K562 (cell line): Measurements from ENCODE around the gene GHR. TPM values are rescaled to one million over a fixed set of nuclear protein-coding genes. Genes with fewer than 3 reads are reported as not detected.

ENCODE experiments used
- ATAC-seq: fragments of 200-7000 bp; cut with Tn5 transposase; 3 replicates; pipeline ENCODE4 v1.9.1; 2020; ENCODE audit warnings: moderate library complexity
- BruUV-seq: library from RNA; stranded (reverse); fragments of 400-500 nt; replicated peaks from 2 replicates; lab custom pipeline; 2021; lab: Mats Ljungman, UMichigan
- CTCF ChIA-PET: fragments of 300-600 bp; formaldehyde crosslinking; extraction: SDS; loops from one replicate; lab custom pipeline; 2021; ENCODE audit warnings: low intra/inter-chr PET ratio; lab: Yijun Ruan, JAX
- POLR2A ChIA-PET: fragments of 300-600, 350-650 bp; sonication (Branson Sonifier 250); formaldehyde crosslinking; extraction: SDS; loops from one replicate; lab custom pipeline; 2021; ENCODE audit warnings: antibody characterized with exemption, inconsistent platforms; lab: Yijun Ruan, JAX
- DNase-seq, 4 experiments: peaks; one replicate each; pipeline versions ENCODE4 v3.0.0 to v3.0.0-alpha.2; 2011 to 2018; ENCODE audit warnings: low spot score in 3 of 4, mixed read lengths in 3 of 4; ENCODE audit errors: extremely low read depth in 1 of 4
- FAIRE-seq: peaks from 2 replicates; lab custom pipeline; 2011; peaks lifted over from hg19 to GRCh38; lab: Jason Lieb, UNC
- H2AFZ ChIP-seq: 2 replicates; pipeline ENCODE4 v1.6.0; 2011; ENCODE audit warnings: low read depth, low read length, control low read depth, inconsistent platforms
- H3K27ac ChIP-seq: fragments of 200-600 bp; 3 replicates; pipeline ENCODE4 v1.8.0; 2011; ENCODE audit warnings: low read depth, mild to moderate bottlenecking, control low read depth, inconsistent platforms, low read length, moderate library complexity, mixed read lengths; ENCODE audit errors: extremely low read depth
- H3K27me3 ChIP-seq, 2 experiments: fragments of 300-600 bp in 1 of 2; 2 replicates in 1 of 2; 3 replicates in 1 of 2; pipeline versions ENCODE4 v1.6.0 to v1.8.0; 2011; ENCODE audit warnings: inconsistent platforms in 2 of 2, low read length in 2 of 2, mild to moderate bottlenecking in 1 of 2, mixed read lengths in 1 of 2, moderate library complexity in 1 of 2; ENCODE audit not compliant: control insufficient read depth in 2 of 2, insufficient read depth in 2 of 2
- H3K36me3 ChIP-seq: fragments of 300-600 bp; 3 replicates; pipeline ENCODE4 v1.8.0; 2011; ENCODE audit warnings: mild to moderate bottlenecking, low read length, inconsistent platforms; ENCODE audit not compliant: control insufficient read depth, insufficient read depth
- H3K4me1 ChIP-seq, 2 experiments: fragments of 200-600 bp in 1 of 2; replicated peaks in 1 of 2; 2 replicates in 1 of 2; 3 replicates in 1 of 2; pipeline versions ENCODE4 v1.5.1 to v1.8.0; 2011; ENCODE audit warnings: inconsistent platforms in 2 of 2, low read length in 2 of 2, mild to moderate bottlenecking in 1 of 2, mixed read lengths in 1 of 2, moderate library complexity in 1 of 2; ENCODE audit not compliant: control insufficient read depth in 2 of 2, insufficient read depth in 2 of 2
- H3K4me2 ChIP-seq: 2 replicates; pipeline ENCODE4 v1.6.1; 2011; ENCODE audit warnings: low read length, control low read depth, inconsistent platforms, mixed read lengths; ENCODE audit not compliant: insufficient read depth
- H3K4me3 ChIP-seq: fragments of 200-600 bp; sonication (generic), shearing (Covaris generic); 2 replicates; pipeline ENCODE4 v1.5.1; 2016; ENCODE audit warnings: control low read depth, inconsistent platforms
- H3K79me2 ChIP-seq: fragments of 200-600 bp; 3 replicates; pipeline ENCODE4 v1.8.0; 2011; ENCODE audit warnings: low read length, inconsistent platforms; ENCODE audit not compliant: control insufficient read depth, insufficient read depth
- H3K9ac ChIP-seq, 2 experiments: 2 replicates each; pipeline versions ENCODE4 v1.6.0 to v1.6.1; 2011; ENCODE audit warnings: low read depth in 2 of 2, low read length in 2 of 2, control low read depth in 1 of 2, inconsistent platforms in 1 of 2, mild to moderate bottlenecking in 1 of 2, mixed read lengths in 1 of 2; ENCODE audit not compliant: insufficient read depth in 1 of 2
- H3K9me1 ChIP-seq: one replicate; pipeline ENCODE4 v1.6.0; 2011; ENCODE audit warnings: inconsistent platforms, mild to moderate bottlenecking, low read length, moderate library complexity; ENCODE audit not compliant: control insufficient read depth, insufficient read depth
- H3K9me3 ChIP-seq: replicated peaks from 2 replicates; pipeline ENCODE4 v1.5.1; 2011; ENCODE audit warnings: low read depth, low read length, inconsistent platforms; ENCODE audit not compliant: control insufficient read depth, insufficient read depth
- H4K20me1 ChIP-seq: replicated peaks from 2 replicates; pipeline ENCODE4 v1.6.1; 2011; ENCODE audit warnings: low read length, inconsistent platforms, mixed read lengths; ENCODE audit not compliant: control insufficient read depth, insufficient read depth
- ARID3B ChIP-seq: fragments of 250-450 bp; sonication (Bioruptor Pico); IDR thresholded peaks from 2 replicates; pipeline ENCODE4 v1.4.0; 2020; ENCODE audit warnings: borderline replicate concordance
- BRF1 ChIP-seq: IDR thresholded peaks from 3 replicates; pipeline ENCODE4 v1.6.1; 2011; ENCODE audit warnings: borderline replicate concordance, mild to moderate bottlenecking; ENCODE audit not compliant: insufficient read length; ENCODE audit errors: extremely low read depth
- FOXJ2 ChIP-seq: fragments of 200-800 bp; sonication (Bioruptor generic); IDR thresholded peaks from 2 replicates; pipeline ENCODE4 v1.6.1; 2016; ENCODE audit warnings: missing genetic modification characterization, missing compliant biosample characterization
- ZKSCAN3 ChIP-seq: fragments of 250-450 bp; sonication (Bioruptor Pico); IDR thresholded peaks from 2 replicates; pipeline ENCODE4 v1.4.0; 2020
- WGBS: fragments of 100-300 bp; shearing (Covaris generic); methylation state at CpG from one replicate; pipeline ENCODE4 v1.1.6; 2016; ENCODE audit warnings: low coverage, mixed read lengths; ENCODE audit not compliant: insufficient coverage; ENCODE audit errors: missing lambda C conversion rate; 5-methylcytosine and 5-hydroxymethylcytosine counted together
- in situ Hi-C: fragments of 300-500 bp; cut with MboI; formaldehyde crosslinking; loops from 4 replicates; pipeline ENCODE4 v1.15.0; 2018; ENCODE audit warnings: inconsistent platforms, mixed read lengths
- intact Hi-C: fragments of 100-400 bp; cut with micrococcal nuclease; formaldehyde crosslinking; loops from 2 replicates; pipeline ENCODE4 v1.14.2; 2022
- polyA plus RNA-seq, 8 experiments: library from polyadenylated mRNA; depleted of rRNA in 4 of 8; stranded (reverse) in 5 of 8; unstranded in 3 of 8; fragments of >200 nt; fragmentation: Nextera tagmentation in 2 of 8; fragmentation: Illumina TruSeq in 1 of 8; extraction: Ambion mirVana in 2 of 8; extraction: Trizol in 1 of 8; gene quantifications; 2 replicates each; pipeline versions ENCODE4 v1.2.1 to v1.2.3, GENCODE V29; 2011 to 2014; ENCODE audit warnings: inconsistent platforms in 1 of 8, missing spikeins in 1 of 8
- total RNA-seq, 7 experiments: library from RNA; depleted of rRNA in 6 of 7; stranded (reverse); fragments of >200 nt in 6 of 7; fragmentation: Illumina TruSeq in 2 of 7; extraction: Trizol in 2 of 7; gene quantifications; 2 replicates each; pipeline versions ENCODE4 v1.2.1 to v1.2.3, GENCODE V29; 2011 to 2021; ENCODE audit warnings: low replicate concordance in 1 of 7

Gene GHR
- total and polyA plus RNA-seq, 9 of the 15 experiments (the other 6 are each of a cell fraction or from before 2014, with no cell fraction given): 0.01 to 0.13 (median 0.07) TPM; not detected in 5

DNA sequence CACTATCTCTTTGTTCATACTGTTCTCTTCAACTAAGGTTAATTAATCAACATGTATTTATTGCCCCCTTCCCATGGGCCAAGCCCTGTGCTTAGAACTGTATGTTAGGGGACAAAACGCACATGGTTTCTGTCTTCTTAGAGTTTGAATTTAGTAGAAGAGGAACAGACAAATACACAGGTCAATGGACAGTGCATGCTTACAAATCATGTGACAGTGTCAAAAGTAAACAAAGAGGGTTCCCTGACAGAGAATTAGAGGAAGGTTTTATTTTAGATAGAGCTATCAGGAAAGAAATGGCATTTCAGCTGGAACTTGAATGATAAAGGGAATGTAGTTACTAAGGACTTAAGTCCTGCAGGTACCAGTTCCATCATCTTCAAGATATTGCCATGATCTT, 188.2 kb downstream of the GHR start:
- no peak overlapping the region for H3K27ac ChIP-seq
- no peaks in the 10 kb centered on the region; a peak in 1 of 5 replicates for H3K27me3 ChIP-seq
- no peaks in the 10 kb centered on the region for H3K36me3 ChIP-seq
- ATAC-seq: no peak
- no peaks in the 10 kb centered on the region for H4K20me1 ChIP-seq
- TF ChIP-seq ARID3B (CRISPR knock-in tag): no peak
- no peak for TF ChIP-seq ZKSCAN3 (CRISPR knock-in tag)
- no peak for TF ChIP-seq BRF1
- TF ChIP-seq FOXJ2 (tag): 0 out of 2 replicates have a peak, but pooled peaks have one; percentile 54
- intact Hi-C loops: no loop called here
- DNase-seq: no peak
- WGBS: 0% methylated on average over 1 of the region's 1 CpG
- in situ Hi-C loops: no loop called here
- ChIA-PET CTCF (no interaction called here), POLR2A (no interaction called here)
- H3K4me2 ChIP-seq: no peak overlapping the region
- H3K9ac ChIP-seq: no peak overlapping the region
- H3K9me3 ChIP-seq: no peaks in the 10 kb centered on the region
- H3K4me1 ChIP-seq: no peaks in the 10 kb centered on the region
- no TSS peak for BruUV-seq
- H3K9me1 ChIP-seq: no peaks in the 10 kb centered on the region
- no peak overlapping the region for H2AFZ ChIP-seq
- no peaks in the 10 kb centered on the region for H3K79me2 ChIP-seq
- H3K4me3 ChIP-seq: no peak overlapping the region
- no peak for FAIRE-seq
